Measurements from ENCODE around the gene LRRC14B.
A peak's percentile ranks its signal among the peaks of the same experiment; 100 is the strongest.
"Not testable (repeated sequence)": the region's sequence is repeated elsewhere in the genome, so short reads cannot be mapped to it uniquely, and the experiment has no call there.

Gene LRRC14B

GRCh38 chr5:160921-161802 lies 30.1 kb upstream of the LRRC14B start:
- DNase-seq, result no peak

GRCh38 chr5:161803-162110 lies 29.5 kb upstream of the LRRC14B start:
- no peak for DNase-seq

GRCh38 chr5:162190-162564 lies 29.1 kb upstream of the LRRC14B start:
- DNase-seq, result no peak

- DNase-seq, result peak; percentile 7
These were observed 28.5 kb upstream of the LRRC14B start for GRCh38 chr5:162565-163337.

GRCh38 chr5:163338-163620 lies 28.0 kb upstream of the LRRC14B start:
- peak; percentile 10 for DNase-seq

GRCh38 chr5:163841-164240 lies 27.5 kb upstream of the LRRC14B start:
- peak; percentile 2 for DNase-seq

GRCh38 chr5:164244-164643 lies 27.1 kb upstream of the LRRC14B start:
- no peak for DNase-seq

GRCh38 chr5:164783-165182 lies 26.5 kb upstream of the LRRC14B start:
- not testable (repeated sequence) for DNase-seq

- DNase-seq, result peak; percentile 8
These were observed 24.6 kb upstream of the LRRC14B start for GRCh38 chr5:166441-167372.

GRCh38 chr5:167511-167910 lies 23.8 kb upstream of the LRRC14B start:
- DNase-seq, result no peak

GRCh38 chr5:167982-168660 lies 23.2 kb upstream of the LRRC14B start:
- peak; percentile 1 for DNase-seq

GRCh38 chr5:169071-169727 lies 22.1 kb upstream of the LRRC14B start:
- DNase-seq, result no peak

- DNase-seq, result no peak
These were observed 21.6 kb upstream of the LRRC14B start for GRCh38 chr5:169728-170094.

GRCh38 chr5:170971-171800 lies 20.1 kb upstream of the LRRC14B start:
- no peak for DNase-seq

GRCh38 chr5:171801-172331 lies 19.4 kb upstream of the LRRC14B start:
- DNase-seq, result no peak

- DNase-seq, result no peak
These were observed 18.9 kb upstream of the LRRC14B start for GRCh38 chr5:172421-172820.

- DNase-seq, result no peak
These were observed 18.4 kb upstream of the LRRC14B start for GRCh38 chr5:172841-173251.

GRCh38 chr5:173392-174290 lies 17.7 kb upstream of the LRRC14B start:
- no peak for DNase-seq

GRCh38 chr5:174291-174600 lies 17.0 kb upstream of the LRRC14B start:
- no peak for DNase-seq

- DNase-seq, result no peak
These were observed 16.3 kb upstream of the LRRC14B start for GRCh38 chr5:174876-175465.

All from activated T-cell treated with anti-CD3 and anti-CD28 coated beads, Interleukin-2, amount 50 U/mL, for 1 hour (primary cell).